ENCODE measurements around the gene MBD3L3.
"Not testable (repeated sequence)": the region's sequence is repeated elsewhere in the genome, so short reads cannot be mapped to it uniquely, and the experiment has no call there.

The MBD3L3 gene

DNA sequence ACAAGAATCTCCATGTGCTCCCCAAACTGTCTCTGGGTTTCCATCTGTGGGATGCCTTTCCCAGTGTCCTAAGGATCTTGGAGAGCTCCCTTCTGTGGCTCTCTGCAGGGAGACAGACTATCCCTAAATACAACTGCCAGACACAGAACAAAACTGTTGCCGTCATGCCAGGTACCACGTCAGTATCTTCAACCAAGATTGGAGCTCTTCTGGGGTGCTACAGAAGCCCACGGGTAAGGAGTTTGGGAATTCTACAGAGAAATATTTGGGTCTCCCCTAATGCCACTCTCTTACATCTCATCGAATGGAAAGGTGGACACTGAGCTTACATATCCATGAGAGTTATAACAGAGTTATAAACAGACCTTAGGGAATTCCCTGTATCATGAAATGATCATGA lies 4.9 kb upstream of the MBD3L3 start:
- no peak for DNase-seq

DNA sequence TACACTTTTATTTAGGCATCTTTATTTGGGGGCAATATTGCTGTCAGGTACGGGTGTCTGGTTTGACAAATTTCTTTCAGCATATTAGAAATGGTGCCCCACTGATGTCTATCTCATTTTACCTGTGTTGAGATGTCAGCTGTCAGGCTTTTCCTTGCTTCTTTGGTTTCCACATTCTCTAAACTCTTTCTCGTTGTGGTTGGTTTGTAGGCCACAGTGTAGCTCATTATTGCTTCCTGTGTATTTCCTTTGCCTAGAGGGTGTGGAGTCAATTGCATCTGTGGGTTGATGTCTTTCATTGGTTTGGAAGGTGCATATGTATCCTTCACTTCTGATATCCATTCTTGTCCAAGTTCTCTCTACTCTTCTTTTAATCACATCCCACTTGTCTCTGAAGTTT lies 1.5 kb upstream of the MBD3L3 start:
- DNase-seq: not testable (repeated sequence)

DNA sequence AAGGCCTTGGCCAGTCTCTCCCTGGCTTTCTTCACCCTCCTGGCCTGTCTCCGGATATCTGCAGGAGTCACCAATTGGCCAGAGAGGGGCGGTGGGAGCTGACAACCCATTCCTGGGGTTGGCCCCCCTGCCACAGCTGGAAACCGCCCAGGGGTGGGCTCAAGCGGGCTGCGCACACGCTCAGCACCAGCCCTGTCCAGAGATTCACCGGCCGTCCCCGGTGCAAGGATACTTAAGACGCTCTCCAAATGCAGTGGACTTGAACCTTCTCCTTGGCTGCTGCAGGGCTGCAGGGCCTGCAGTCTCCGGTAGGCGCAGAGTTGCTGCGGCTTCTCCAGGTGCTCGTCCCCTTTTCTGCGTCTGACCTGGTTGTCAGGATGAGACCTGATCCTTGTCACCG lies 2.1 kb downstream of the MBD3L3 start:
- not testable (repeated sequence) for DNase-seq

DNA sequence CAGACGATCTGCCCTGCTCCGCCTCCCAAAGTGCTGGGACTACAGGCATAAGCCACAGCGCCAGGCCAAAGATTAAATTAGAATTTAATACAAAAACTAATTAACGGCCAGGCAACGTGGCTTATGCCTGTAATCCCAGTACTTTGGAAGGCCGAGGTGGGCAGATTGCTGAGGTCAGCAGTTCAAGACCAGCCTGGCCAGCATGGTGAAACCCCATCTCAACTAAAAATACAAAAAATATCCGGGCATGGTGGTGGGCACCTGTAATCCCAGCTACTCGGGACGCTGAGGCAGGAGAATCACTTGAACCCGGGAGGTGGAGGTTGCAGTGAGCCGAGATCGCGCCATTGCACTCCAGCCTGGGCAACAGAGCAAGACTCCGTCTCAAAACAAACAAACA lies 2.8 kb downstream of the MBD3L3 start:
- not testable (repeated sequence) for DNase-seq

DNA sequence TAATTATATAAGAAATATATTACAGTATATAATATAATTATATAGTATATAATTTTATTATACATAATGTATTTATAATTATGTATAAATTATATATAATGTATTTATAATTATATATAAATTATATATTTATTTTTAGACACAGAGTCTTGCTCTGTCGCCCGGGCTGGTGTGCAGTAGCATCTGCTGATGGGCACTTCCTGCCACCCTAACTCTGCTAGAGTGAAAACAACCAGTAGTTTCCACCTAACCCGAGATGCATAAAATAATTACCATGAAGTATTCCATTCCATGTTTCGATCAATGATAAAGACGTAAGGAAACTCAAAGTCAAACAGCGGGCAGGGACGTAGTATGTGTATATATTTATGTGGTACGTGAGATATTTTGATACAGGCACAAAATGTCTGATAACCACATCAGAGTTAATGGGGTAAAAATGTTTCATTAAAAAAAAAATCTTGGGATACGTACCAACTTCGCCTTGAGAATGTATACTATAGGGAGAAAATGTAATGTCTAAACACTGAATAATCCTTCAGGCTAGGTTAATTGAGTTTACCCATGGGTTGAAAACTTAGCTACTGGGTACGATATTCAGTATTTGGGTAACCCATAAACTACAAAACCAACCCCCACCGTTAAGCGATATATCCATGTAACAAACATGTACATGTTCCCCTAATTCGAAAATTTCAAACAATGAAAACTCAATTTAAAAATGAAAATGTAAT lies 3.7 kb downstream of the MBD3L3 start:
- DNase-seq: not testable (repeated sequence)

DNA sequence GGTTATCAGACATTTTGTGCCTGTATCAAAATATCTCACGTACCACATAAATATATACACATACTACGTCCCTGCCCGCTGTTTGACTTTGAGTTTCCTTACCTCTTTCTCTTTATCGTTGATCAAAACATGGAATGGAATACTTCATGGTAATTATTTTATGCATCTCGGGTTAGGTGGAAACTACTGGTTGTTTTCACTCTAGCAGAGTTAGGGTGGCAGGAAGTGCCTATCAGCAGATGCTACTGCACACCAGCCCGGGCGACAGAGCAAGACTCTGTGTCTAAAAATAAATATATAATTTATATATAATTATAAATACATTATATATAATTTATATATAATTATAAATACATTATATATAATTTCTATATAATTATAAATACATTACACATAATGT lies 5.6 kb downstream of the MBD3L3 start:
- not testable (repeated sequence) for DNase-seq

DNA sequence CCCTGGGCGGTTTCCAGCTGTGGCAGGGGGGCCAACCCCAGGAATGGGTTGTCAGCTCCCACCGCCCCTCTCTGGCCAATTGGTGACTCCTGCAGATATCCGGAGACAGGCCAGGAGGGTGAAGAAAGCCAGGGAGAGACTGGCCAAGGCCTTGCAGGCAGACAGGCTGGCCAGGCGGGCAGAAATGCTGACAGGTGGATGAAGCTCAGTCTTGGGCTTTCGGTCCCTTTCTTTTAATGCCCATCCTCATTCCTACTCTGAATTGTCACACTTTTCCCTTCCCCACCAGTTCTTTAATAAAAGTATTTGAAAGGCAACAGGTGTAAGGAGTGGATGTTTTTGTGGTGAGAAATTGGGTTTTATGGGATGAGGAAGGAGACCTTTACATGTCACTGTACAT lies 7.1 kb downstream of the MBD3L3 start:
- DNase-seq: not testable (repeated sequence)

DNA sequence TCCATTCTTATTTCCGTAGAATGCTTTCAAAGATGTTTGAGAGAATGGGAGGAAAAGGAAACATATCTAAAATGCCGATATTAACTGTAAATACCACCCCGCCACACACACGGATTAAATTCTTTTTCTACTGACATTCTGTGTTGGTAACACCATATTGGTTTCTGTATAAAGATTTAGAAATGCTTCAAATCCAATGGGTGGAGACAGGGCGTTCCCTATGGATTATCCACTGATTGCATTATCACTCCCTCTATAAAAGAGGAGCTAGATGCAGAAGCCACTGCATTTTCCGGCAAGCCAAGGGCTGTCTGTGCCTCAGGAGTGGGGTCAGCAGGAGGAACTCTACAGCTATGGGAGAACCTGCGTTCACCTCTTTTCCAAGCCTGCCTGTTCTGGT lies 9.5 kb downstream of the MBD3L3 start, which contains the start of gene MBD3L2:
TSS of gene MBD3L2 (plus strand) at position 301 of the 400 bp plus-strand sequence. CDS start at position 354, 53 bp downstream.
- not testable (repeated sequence) for DNase-seq

DNA sequence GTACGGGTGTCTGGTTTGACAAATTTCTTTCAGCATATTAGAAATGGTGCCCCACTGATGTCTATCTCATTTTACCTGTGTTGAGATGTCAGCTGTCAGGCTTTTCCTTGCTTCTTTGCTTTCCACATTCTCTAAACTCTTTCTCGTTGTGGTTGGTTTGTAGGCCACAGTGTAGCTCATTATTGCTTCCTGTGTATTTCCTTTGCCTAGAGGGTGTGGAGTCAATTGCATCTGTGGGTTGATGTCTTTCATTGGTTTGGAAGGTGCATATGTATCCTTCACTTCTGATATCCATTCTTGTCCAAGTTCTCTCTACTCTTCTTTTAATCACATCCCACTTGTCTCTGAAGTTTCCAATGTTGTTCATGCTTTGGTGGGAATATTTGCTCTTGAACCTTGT lies 16.9 kb downstream of the MBD3L3 start:
- DNase-seq: not testable (repeated sequence)

DNA sequence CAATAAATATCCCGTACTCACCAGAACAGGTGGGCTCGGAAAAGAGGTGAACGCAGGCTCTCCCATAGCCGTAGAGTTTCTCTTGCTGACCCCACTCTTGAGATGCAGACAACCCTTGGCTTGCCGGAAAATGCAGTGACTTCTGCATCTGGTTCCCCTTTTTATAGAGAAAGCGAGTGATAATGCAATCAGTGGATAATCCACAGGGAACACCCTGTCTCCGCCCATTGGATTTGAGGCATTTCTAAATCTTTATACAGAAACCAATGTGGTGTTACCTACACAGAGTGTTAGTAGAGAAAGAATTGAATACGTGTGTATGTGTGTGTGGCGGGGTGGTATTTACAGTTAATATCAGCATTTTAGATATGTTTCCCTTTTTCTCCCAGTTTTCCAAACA lies 18.4 kb downstream of the MBD3L3 start, which contains the start of gene MBD3L4:
TSS of gene MBD3L4 (minus strand) at position 101 of the 400 bp plus-strand sequence. CDS start at position 66, 35 bp downstream.
- DNase-seq: not testable (repeated sequence)

DNA sequence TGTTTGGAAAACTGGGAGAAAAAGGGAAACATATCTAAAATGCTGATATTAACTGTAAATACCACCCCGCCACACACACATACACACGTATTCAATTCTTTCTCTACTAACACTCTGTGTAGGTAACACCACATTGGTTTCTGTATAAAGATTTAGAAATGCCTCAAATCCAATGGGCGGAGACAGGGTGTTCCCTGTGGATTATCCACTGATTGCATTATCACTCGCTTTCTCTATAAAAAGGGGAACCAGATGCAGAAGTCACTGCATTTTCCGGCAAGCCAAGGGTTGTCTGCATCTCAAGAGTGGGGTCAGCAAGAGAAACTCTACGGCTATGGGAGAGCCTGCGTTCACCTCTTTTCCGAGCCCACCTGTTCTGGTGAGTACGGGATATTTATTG lies 28.2 kb downstream of the MBD3L3 start, which contains the start of gene MBD3L5:
TSS of gene MBD3L5 (plus strand) at position 301 of the 400 bp plus-strand sequence. CDS start at position 335, 34 bp downstream.
- not testable (repeated sequence) for DNase-seq

DNA sequence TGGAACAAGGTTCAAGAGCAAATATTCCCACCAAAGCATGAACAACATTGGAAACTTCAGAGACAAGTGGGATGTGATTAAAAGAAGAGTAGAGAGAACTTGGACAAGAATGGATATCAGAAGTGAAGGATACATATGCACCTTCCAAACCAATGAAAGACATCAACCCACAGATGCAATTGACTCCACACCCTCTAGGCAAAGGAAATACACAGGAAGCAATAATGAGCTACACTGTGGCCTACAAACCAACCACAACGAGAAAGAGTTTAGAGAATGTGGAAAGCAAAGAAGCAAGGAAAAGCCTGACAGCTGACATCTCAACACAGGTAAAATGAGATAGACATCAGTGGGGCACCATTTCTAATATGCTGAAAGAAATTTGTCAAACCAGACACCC lies 29.7 kb downstream of the MBD3L3 start:
- not testable (repeated sequence) for DNase-seq

DNA sequence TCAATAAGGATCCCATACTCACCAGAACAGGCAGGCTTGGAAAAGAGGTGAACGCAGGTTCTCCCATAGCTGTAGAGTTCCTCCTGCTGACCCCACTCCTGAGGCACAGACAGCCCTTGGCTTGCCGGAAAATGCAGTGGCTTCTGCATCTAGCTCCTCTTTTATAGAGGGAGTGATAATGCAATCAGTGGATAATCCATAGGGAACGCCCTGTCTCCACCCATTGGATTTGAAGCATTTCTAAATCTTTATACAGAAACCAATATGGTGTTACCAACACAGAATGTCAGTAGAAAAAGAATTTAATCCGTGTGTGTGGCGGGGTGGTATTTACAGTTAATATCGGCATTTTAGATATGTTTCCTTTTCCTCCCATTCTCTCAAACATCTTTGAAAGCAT lies 37.1 kb downstream of the MBD3L3 start, which contains the start of gene MBD3L2B:
TSS of gene MBD3L2B (minus strand) at position 101 of the 400 bp plus-strand sequence. CDS start at position 67, 34 bp downstream.
- DNase-seq: not testable (repeated sequence)

DNA sequence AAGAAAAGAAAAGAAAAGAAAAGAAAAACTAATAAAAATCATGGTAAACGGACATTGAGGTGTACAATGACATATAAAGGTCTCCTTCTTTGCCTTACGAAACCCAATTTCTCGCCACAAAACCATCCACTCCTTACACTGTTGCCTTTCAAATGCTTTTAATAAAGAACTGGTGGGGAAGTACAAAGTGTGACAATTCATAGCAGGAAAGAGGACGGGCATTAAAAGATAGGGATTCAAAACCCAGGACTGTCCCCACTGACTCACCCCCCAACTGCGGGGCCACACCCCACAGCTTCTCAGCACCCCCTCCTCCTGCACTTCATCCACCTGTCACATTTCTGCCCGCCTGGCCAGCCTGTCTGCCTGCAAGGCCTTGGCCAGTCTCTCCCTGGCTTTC lies 39.6 kb downstream of the MBD3L3 start:
- no peak for DNase-seq

DNA sequence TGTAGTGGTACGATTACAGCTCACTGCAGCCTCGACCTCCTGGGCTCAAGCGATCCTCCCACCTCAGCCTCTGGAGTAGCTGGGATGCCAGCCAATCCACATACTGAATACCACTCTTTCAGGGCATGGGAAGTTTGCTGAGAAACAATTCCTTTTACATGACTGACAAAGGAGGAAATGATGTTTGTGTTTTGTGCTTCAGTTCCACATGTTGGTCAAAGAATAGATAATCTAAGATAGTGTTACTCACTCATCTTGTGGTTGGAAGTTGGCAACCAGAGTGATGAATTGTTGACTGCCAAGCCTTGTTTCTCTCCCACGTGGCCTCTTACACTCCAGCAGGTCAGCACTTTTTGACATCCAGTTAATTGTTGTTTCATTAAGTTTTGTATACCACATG lies 44.8 kb downstream of the MBD3L3 start:
- DNase-seq: no peak

DNA sequence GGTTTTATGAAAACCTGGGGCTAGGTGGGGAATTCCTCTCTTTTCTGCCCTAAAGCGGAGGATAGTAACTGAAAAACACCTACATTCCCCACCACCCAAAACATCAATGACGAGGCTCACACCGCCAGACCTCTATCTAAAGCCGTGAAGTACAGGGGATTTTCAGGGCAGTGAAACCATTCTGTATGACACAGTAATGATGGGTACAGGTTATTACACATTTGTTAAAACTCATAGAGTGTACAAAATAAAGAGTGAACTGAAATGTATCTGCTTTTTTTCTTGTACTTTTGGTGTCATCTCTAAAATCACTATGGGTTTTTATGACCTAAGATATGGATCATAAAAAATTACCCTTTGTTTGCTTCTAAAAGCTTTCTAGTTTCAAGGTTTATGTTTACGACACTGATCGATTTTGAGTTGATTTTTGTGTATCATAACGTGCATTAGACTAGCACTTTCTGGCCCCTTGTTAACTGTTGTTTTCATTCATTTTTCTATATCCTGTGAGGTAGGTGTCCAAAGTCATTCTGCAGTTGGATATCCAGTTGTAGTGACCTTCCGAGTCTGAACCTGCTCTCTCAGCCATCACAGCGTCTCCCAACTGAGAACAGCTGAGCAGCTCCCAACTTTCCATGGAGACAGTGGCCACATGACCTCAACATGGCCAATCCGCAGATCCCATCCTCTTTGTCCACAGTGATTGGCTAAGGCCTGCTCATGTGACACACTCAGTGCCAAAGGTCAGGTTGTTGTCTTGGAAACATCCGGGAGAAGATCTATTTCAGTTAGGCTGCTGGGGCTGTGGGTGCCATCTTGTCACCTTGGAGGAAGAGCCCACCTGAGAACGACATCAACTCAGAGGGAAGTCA lies 47.5 kb downstream of the MBD3L3 start:
- DNase-seq: no peak

DNA sequence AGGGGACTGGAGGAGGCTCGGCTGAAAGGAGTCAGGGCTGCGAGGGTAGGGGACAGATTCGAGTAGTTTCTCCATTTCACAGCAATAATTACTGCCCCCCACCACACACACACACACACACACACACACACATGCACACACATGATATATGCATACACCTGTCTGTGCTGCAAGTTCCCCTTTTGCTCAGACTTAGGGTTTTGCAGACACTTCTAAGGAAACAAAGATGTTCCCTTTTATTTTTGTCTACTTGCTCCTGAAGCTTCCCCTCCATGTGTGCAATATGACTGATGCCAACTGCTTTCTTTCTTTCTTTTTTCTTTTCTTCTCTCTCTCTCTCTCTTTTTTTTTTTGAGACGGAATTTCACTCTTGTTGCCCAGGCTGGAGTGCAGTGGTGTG lies 50.6 kb downstream of the MBD3L3 start:
- DNase-seq: no peak

Data from NCI-H1694 (cell line).